Measurements from ENCODE around the gene ZPR1.

ZPR1 gene

GRCh38 chr11:116835791-116836631 is 48.2 kb upstream of the ZPR1 start (continued):
- TF ChIP-seq ZNF394 (tag by site-specific recombination; IDR thresholded peaks at IDR 0.05; ENCODE audit: borderline replicate concordance): peak; percentile 90; the same call in 1 of the 2 replicates
- no peak for TF ChIP-seq ZFP41 (tag by site-specific recombination; IDR thresholded peaks at IDR 0.05; ENCODE audit: borderline replicate concordance)
- TF ChIP-seq ZNF645 (tag by site-specific recombination; IDR thresholded peaks at IDR 0.05): no peak
- TF ChIP-seq ZBTB8A (tag by site-specific recombination; IDR thresholded peaks at IDR 0.05): 0 out of 2 replicates have a peak, but pooled peaks have one; percentile 3
- TF ChIP-seq ZXDB (tag by site-specific recombination; IDR thresholded peaks at IDR 0.05): peak; percentile 45; the same call in 1 of the 2 replicates
- TF ChIP-seq ZNF785 (tag by site-specific recombination; IDR thresholded peaks at IDR 0.05): no peak
- TF ChIP-seq GLIS1 (tag by site-specific recombination; IDR thresholded peaks at IDR 0.05): peak; percentile 96
- TF ChIP-seq ZNF747 (tag by site-specific recombination; IDR thresholded peaks at IDR 0.05): no peak
- TF ChIP-seq ZBTB26 (tag by site-specific recombination; optimal IDR thresholded peaks at IDR 0.05): peak; percentile 98
- peak; percentile 80; the same call in 1 of the 2 replicates for TF ChIP-seq ZNF610 (tag by site-specific recombination; IDR thresholded peaks at IDR 0.05; ENCODE audit: borderline replicate concordance)
- TF ChIP-seq ZNF600 (tag by site-specific recombination; IDR thresholded peaks at IDR 0.05): peak; percentile 44
- TF ChIP-seq ZNF155 (tag by site-specific recombination; IDR thresholded peaks at IDR 0.05): no peak
- TF ChIP-seq ZNF692 (tag by site-specific recombination; IDR thresholded peaks at IDR 0.05): 0 out of 2 replicates have a peak, but pooled peaks have one; percentile 54
- no peak for TF ChIP-seq KLF9 (tag by site-specific recombination; IDR thresholded peaks at IDR 0.05; ENCODE audit: low read depth)
- peak; percentile 40 for TF ChIP-seq ZNF654 (tag by site-specific recombination; IDR thresholded peaks at IDR 0.05; ENCODE audit: low read depth)
- peak; percentile 95 for TF ChIP-seq ZNF549 (tag by site-specific recombination; IDR thresholded peaks at IDR 0.05)
- no peak for TF ChIP-seq PATZ1 (tag by site-specific recombination; IDR thresholded peaks at IDR 0.05)
- no peak for TF ChIP-seq ZNF280D (tag by site-specific recombination; IDR thresholded peaks at IDR 0.05)
- no peak for TF ChIP-seq ZNF266 (tag by site-specific recombination; IDR thresholded peaks at IDR 0.05; ENCODE audit: low read depth)
